CD4-positive, alpha-beta T cell (primary cell): ENCODE data around the gene GABRB2. TPM values are rescaled to one million over a fixed set of nuclear protein-coding genes. Genes with fewer than 3 reads are reported as not detected.

Source experiments
- ATAC-seq: fragments of 200-7000 bp; cut with Tn5 transposase; one replicate; pipeline ENCODE4 v1.10.0; 2022; ENCODE audit warnings: mild to moderate bottlenecking; ENCODE audit not compliant: poor library complexity
- CTCF ChIA-PET: fragments of 350-600 bp; sonication (Branson Sonifier 250); formaldehyde crosslinking; loops from one replicate; lab custom pipeline; 2021; ENCODE audit warnings: antibody characterized with exemption, inconsistent platforms; lab: Charles Lee
- POLR2A ChIA-PET: fragments of 350-600 bp; sonication (Branson Sonifier 250); formaldehyde crosslinking; loops from one replicate; lab custom pipeline; 2021; ENCODE audit warnings: antibody characterized with exemption, inconsistent platforms; lab: Charles Lee
- DNase-seq, 14 experiments: peaks; one replicate each; pipeline ENCODE4 v3.0.0-alpha.2; 2013 to 2020; ENCODE audit warnings: mixed read lengths in 2 of 14
- H3K27ac ChIP-seq, 2 donors: one replicate each; pipeline versions ENCODE4 v1.5.1 to v1.7.0; 2013; ENCODE audit warnings: low read length in 2 of 2, low read depth in 1 of 2, mild to moderate bottlenecking in 1 of 2
- H3K27me3 ChIP-seq, 2 experiments: 1 replicate in 1 of 2; 2 replicates in 1 of 2; pipeline versions ENCODE4 v1.6.1 to v1.7.0; 2013; ENCODE audit warnings: low read length in 2 of 2, control low read depth in 1 of 2, mild to moderate bottlenecking in 1 of 2, moderate library complexity in 1 of 2; ENCODE audit not compliant: insufficient read depth in 2 of 2, control insufficient read depth in 1 of 2
- H3K36me3 ChIP-seq: one replicate; pipeline ENCODE4 v1.6.1; 2013; ENCODE audit warnings: low read length, control low read depth; ENCODE audit not compliant: insufficient read depth
- H3K4me1 ChIP-seq: one replicate; pipeline ENCODE4 v1.6.1; 2013; ENCODE audit warnings: low read length, control low read depth; ENCODE audit not compliant: insufficient read depth
- H3K4me3 ChIP-seq: one replicate; pipeline ENCODE4 v1.5.1; 2013; ENCODE audit warnings: mild to moderate bottlenecking, low read length, moderate library complexity
- H3K9me3 ChIP-seq, 2 experiments: 1 replicate in 1 of 2; 2 replicates in 1 of 2; pipeline versions ENCODE4 v1.6.1 to v1.7.0; 2013; ENCODE audit warnings: low read length in 2 of 2, mild to moderate bottlenecking in 2 of 2, control low read depth in 1 of 2, moderate library complexity in 1 of 2; ENCODE audit not compliant: control insufficient read depth in 1 of 2, insufficient read depth in 1 of 2
- H3K27ac Mint-ChIP-seq: one replicate; pipeline ENCODE4 v1.8.0; 2020; ENCODE audit warnings: mixed read lengths
- H3K27me3 Mint-ChIP-seq: one replicate; pipeline ENCODE4 v1.8.0; 2021; ENCODE audit warnings: mixed read lengths
- H3K36me3 Mint-ChIP-seq: one replicate; pipeline ENCODE4 v1.8.0; 2021; ENCODE audit warnings: low read depth, mixed read lengths
- H3K4me1 Mint-ChIP-seq: one replicate; pipeline ENCODE4 v1.8.0; 2021; ENCODE audit warnings: low read depth, mixed read lengths
- H3K4me3 Mint-ChIP-seq: one replicate; pipeline ENCODE4 v1.8.0; 2020; ENCODE audit warnings: mild to moderate bottlenecking, mixed read lengths
- H3K9me3 Mint-ChIP-seq: one replicate; pipeline ENCODE4 v1.8.0; 2020; ENCODE audit warnings: mixed read lengths
- CTCF ChIP-seq: fragments of 200-600 bp; IDR thresholded peaks from one replicate; pipeline ENCODE4 v1.8.0; 2022; ENCODE audit warnings: antibody characterized with exemption, mild to moderate bottlenecking
- intact Hi-C, 2 experiments: fragments of 100-400 bp; cut with DNase I in 1 of 2; cut with micrococcal nuclease in 1 of 2; formaldehyde crosslinking; loops; one replicate each; pipeline versions ENCODE4 v1.15.1 to v1.9.0; 2023 to 2025; cut with DNase I, micrococcal nuclease
- total RNA-seq, 174 experiments: library from RNA in 2 of 174; stranded (reverse) in 2 of 174; gene quantifications; one replicate each; pipeline ENCODE4 v1.2.3 and lab custom pipeline; 2021 to 2026

The GABRB2 gene
- total RNA-seq, 2 experiments from 2014 or later, result not detected

- ATAC-seq, result no peak
Observed at GRCh38 chr5:161373345-161373707, 173.2 kb downstream of the GABRB2 start.

GRCh38 chr5:161372682-161373344 is 173.7 kb downstream of the GABRB2 start:
- H3K27ac ChIP-seq, result no peak overlapping the region
- H3K27ac Mint-ChIP-seq, result no peak overlapping the region

More at GRCh38 chr5:161373345-161373707, 173.2 kb downstream of the GABRB2 start:
- H3K4me1 ChIP-seq, result no peaks in the 10 kb centered on the region
- no peak overlapping the region for H3K27ac ChIP-seq
- no peaks in the 10 kb centered on the region for H3K36me3 Mint-ChIP-seq
- no peak overlapping the region for H3K4me3 ChIP-seq
- H3K27ac Mint-ChIP-seq, result no peak overlapping the region
- no peak overlapping the region for H3K4me3 Mint-ChIP-seq
- no peaks in the 10 kb centered on the region for H3K4me1 Mint-ChIP-seq
- DNase-seq, result no peak
- no peaks in the 10 kb centered on the region for H3K27me3 Mint-ChIP-seq
- no peaks in the 10 kb centered on the region for H3K36me3 ChIP-seq
- intact Hi-C loops, result no loop called here
- no peaks in the 10 kb centered on the region for H3K9me3 Mint-ChIP-seq
- no peaks in the 10 kb centered on the region for H3K27me3 ChIP-seq
- ChIA-PET CTCF (no interaction called here), POLR2A (no interaction called here)
- H3K9me3 ChIP-seq, result no peaks in the 10 kb centered on the region
- TF ChIP-seq CTCF, result no peak

GRCh38 chr5:161369022-161369421 is 177.5 kb downstream of the GABRB2 start:
- no peaks in the 10 kb centered on the region for H3K4me1 ChIP-seq
- H3K9me3 ChIP-seq, result no peaks in the 10 kb centered on the region
- POLR2A ChIA-PET, result no interaction called here
- DNase-seq (no peak), ATAC-seq (no peak)
- Mint-ChIP-seq H3K36me3 (no peaks in the 10 kb centered on the region), H3K4me3 (no peak overlapping the region), H3K27ac (no peak overlapping the region), H3K27me3 (no peaks in the 10 kb centered on the region), H3K9me3 (no peaks in the 10 kb centered on the region), H3K4me1 (no peaks in the 10 kb centered on the region)
- TF ChIP-seq CTCF, result no peak
- no peak overlapping the region for H3K4me3 ChIP-seq
- intact Hi-C loops, result no loop called here
- CTCF ChIA-PET, result no interaction called here
- H3K27me3 ChIP-seq, result no peaks in the 10 kb centered on the region
- H3K36me3 ChIP-seq, result no peaks in the 10 kb centered on the region
- H3K27ac ChIP-seq, result no peak overlapping the region

More at GRCh38 chr5:161372682-161373344, 173.7 kb downstream of the GABRB2 start:
- no peaks in the 10 kb centered on the region for H3K36me3 Mint-ChIP-seq
- Histone ChIP-seq H3K36me3 (no peaks in the 10 kb centered on the region), H3K27me3 (no peaks in the 10 kb centered on the region), H3K4me1 (no peaks in the 10 kb centered on the region), H3K9me3 (no peaks in the 10 kb centered on the region), H3K4me3 (no peak overlapping the region)
- no peaks in the 10 kb centered on the region for H3K9me3 Mint-ChIP-seq
- ChIA-PET POLR2A (no interaction called here), CTCF (no interaction called here)
- H3K4me3 Mint-ChIP-seq, result no peak overlapping the region
- ATAC-seq (no peak), DNase-seq (no peak)
- no peaks in the 10 kb centered on the region for H3K4me1 Mint-ChIP-seq
- TF ChIP-seq CTCF, result no peak
- no peaks in the 10 kb centered on the region for H3K27me3 Mint-ChIP-seq
- intact Hi-C loops, result no loop called here
